Duodenal mucosa (tissue), 2 donors: ENCODE measurements around the gene OBP2B.
"Not testable (repeated sequence)": the region's sequence is repeated elsewhere in the genome, so short reads cannot be mapped to it uniquely, and the experiment has no call there.

Experiments
- H3K27ac ChIP-seq: one replicate; pipeline ENCODE4 v1.7.0; 2013; ENCODE audit warnings: low read depth, low read length
- H3K27me3 ChIP-seq, 2 donors: one replicate each; pipeline ENCODE4 v1.7.0; 2013; ENCODE audit warnings: low read length in 2 of 2, control low read depth in 1 of 2; ENCODE audit not compliant: insufficient read depth in 2 of 2, control insufficient read depth in 1 of 2
- H3K36me3 ChIP-seq, 2 donors: one replicate each; pipeline ENCODE4 v1.7.0; 2013; ENCODE audit warnings: low read length in 2 of 2, control low read depth in 1 of 2; ENCODE audit not compliant: insufficient read depth in 2 of 2, control insufficient read depth in 1 of 2
- H3K4me1 ChIP-seq, 2 donors: one replicate each; pipeline ENCODE4 v1.7.0; 2013; ENCODE audit warnings: low read length in 2 of 2, control low read depth in 1 of 2; ENCODE audit not compliant: insufficient read depth in 2 of 2, control insufficient read depth in 1 of 2
- H3K4me3 ChIP-seq, 2 donors: one replicate each; pipeline ENCODE4 v1.7.0; 2013; ENCODE audit warnings: low read length in 2 of 2, low read depth in 1 of 2
- H3K9ac ChIP-seq, 2 donors: one replicate each; pipeline ENCODE4 v1.7.0; 2013; ENCODE audit warnings: low read length in 2 of 2, low read depth in 1 of 2
- H3K9me3 ChIP-seq, 2 donors: one replicate each; pipeline ENCODE4 v1.7.0; 2013; ENCODE audit warnings: low read length in 2 of 2, control low read depth in 1 of 2; ENCODE audit not compliant: control insufficient read depth in 1 of 2

OBP2B gene

GRCh38 chr9:133239533-133240090, 30.6 kb upstream of the OBP2B start:
- H3K27ac ChIP-seq, result no peak overlapping the region
- H3K4me3 ChIP-seq, result peak overlapping the region in 1 of 2 donors; percentile 68
- H3K36me3 ChIP-seq, result no peaks in the 10 kb centered on the region
- H3K27me3 ChIP-seq, result no peaks in the 10 kb centered on the region
- no peaks in the 10 kb centered on the region for H3K9me3 ChIP-seq
- peaks cover 6 to 25% of the 10 kb centered on the region in 2 donors for H3K4me1 ChIP-seq
- H3K9ac ChIP-seq, result peak overlapping the region in 1 of 2 donors; percentile 81

- Histone ChIP-seq H3K4me3 (peak overlapping the region; percentile 68 to 74), H3K9ac (peak overlapping the region; percentile 48 to 81), H3K36me3 (no peaks in the 10 kb centered on the region), H3K9me3 (no peaks in the 10 kb centered on the region), H3K27me3 (no peaks in the 10 kb centered on the region), H3K4me1 (peaks cover 6 to 25% of the 10 kb centered on the region in 2 donors), H3K27ac (peak overlapping the region; percentile 53)
These were observed 29.9 kb upstream of the OBP2B start for GRCh38 chr9:133238851-133239532.

- H3K27ac ChIP-seq, result peak overlapping the region; percentile 53
- H3K4me3 ChIP-seq, result peak overlapping the region; percentile 68 to 74
- no peaks in the 10 kb centered on the region for H3K36me3 ChIP-seq
- peak overlapping the region; percentile 48 to 81 for H3K9ac ChIP-seq
- H3K9me3 ChIP-seq, result no peaks in the 10 kb centered on the region
- no peaks in the 10 kb centered on the region for H3K27me3 ChIP-seq
- peaks cover 6 to 25% of the 10 kb centered on the region in 2 donors for H3K4me1 ChIP-seq
These were observed 29.3 kb upstream of the OBP2B start for GRCh38 chr9:133238272-133238850.

- H3K9me3 ChIP-seq, result no peaks in the 10 kb centered on the region
- H3K4me1 ChIP-seq, result peaks cover 6 to 25% of the 10 kb centered on the region in 2 donors
- H3K36me3 ChIP-seq, result no peaks in the 10 kb centered on the region
- no peak overlapping the region for H3K4me3 ChIP-seq
- peak overlapping the region; percentile 55 for H3K27ac ChIP-seq
- H3K9ac ChIP-seq, result no peak overlapping the region
- H3K27me3 ChIP-seq, result no peaks in the 10 kb centered on the region
These were observed 28.1 kb upstream of the OBP2B start for GRCh38 chr9:133237035-133237731.

- Histone ChIP-seq H3K27ac (peak overlapping the region; percentile 55), H3K4me1 (peaks cover 6 to 25% of the 10 kb centered on the region in 2 donors)
- not testable (repeated sequence) for H3K27me3 ChIP-seq, H3K9ac ChIP-seq, H3K36me3 ChIP-seq, H3K4me3 ChIP-seq, H3K9me3 ChIP-seq
These were observed 27.4 kb upstream of the OBP2B start for GRCh38 chr9:133236291-133237034.

- H3K4me3 ChIP-seq, result no peak overlapping the region
- H3K9ac ChIP-seq, result no peak overlapping the region
- no peaks in the 10 kb centered on the region for H3K9me3 ChIP-seq
- H3K27ac ChIP-seq, result no peak overlapping the region
- H3K4me1 ChIP-seq, result peaks cover 6 to 20% of the 10 kb centered on the region in 2 donors
- H3K36me3 ChIP-seq, result no peaks in the 10 kb centered on the region
- H3K27me3 ChIP-seq, result no peaks in the 10 kb centered on the region
These were observed 26.6 kb upstream of the OBP2B start for GRCh38 chr9:133235549-133236222.

- no peak overlapping the region for H3K9ac ChIP-seq
These were observed 25.7 kb upstream of the OBP2B start for GRCh38 chr9:133234577-133235322.

GRCh38 chr9:133233681-133234432, 24.8 kb upstream of the OBP2B start:
- Histone ChIP-seq H3K9ac (no peak overlapping the region), H3K36me3 (no peaks in the 10 kb centered on the region), H3K9me3 (no peaks in the 10 kb centered on the region), H3K27me3 (no peaks in the 10 kb centered on the region), H3K4me1 (peaks cover 0 to 15% of the 10 kb centered on the region in 2 donors), H3K4me3 (no peak overlapping the region), H3K27ac (peak overlapping the region; percentile 10)

More at GRCh38 chr9:133234577-133235322, 25.7 kb upstream of the OBP2B start:
- Histone ChIP-seq H3K4me3 (no peak overlapping the region), H3K36me3 (no peaks in the 10 kb centered on the region), H3K4me1 (peaks cover 3 to 18% of the 10 kb centered on the region in 2 donors), H3K27me3 (no peaks in the 10 kb centered on the region), H3K27ac (no peak overlapping the region), H3K9me3 (no peaks in the 10 kb centered on the region)
